ENCODE results near the gene ACAP3.
"Not testable (repeated sequence)": the region's sequence is repeated elsewhere in the genome, so short reads cannot be mapped to it uniquely, and the experiment has no call there.

The ACAP3 gene

GRCh38 chr1:1260843-1261560, 46.7 kb downstream of the ACAP3 start:
- DNase-seq: no peak

- no peak for DNase-seq
Measured at GRCh38 chr1:1259951-1260600, 47.7 kb downstream of the ACAP3 start.

- DNase-seq: no peak
Measured at GRCh38 chr1:1259540-1259939, 48.2 kb downstream of the ACAP3 start.

- no peak for DNase-seq
Measured at GRCh38 chr1:1259119-1259488, 48.6 kb downstream of the ACAP3 start.

- no peak for DNase-seq
Measured at GRCh38 chr1:1256956-1257871, 50.5 kb downstream of the ACAP3 start.

GRCh38 chr1:1255611-1256010, 52.1 kb downstream of the ACAP3 start:
- no peak for DNase-seq

- DNase-seq: no peak
Measured at GRCh38 chr1:1255078-1255477, 52.7 kb downstream of the ACAP3 start.

- DNase-seq: no peak
Measured at GRCh38 chr1:1254667-1254998, 53.1 kb downstream of the ACAP3 start.

- DNase-seq: no peak
Measured at GRCh38 chr1:1253972-1254666, 53.6 kb downstream of the ACAP3 start.

GRCh38 chr1:1253314-1253713, 54.4 kb downstream of the ACAP3 start:
- no peak for DNase-seq

GRCh38 chr1:1250786-1251284, 56.9 kb downstream of the ACAP3 start:
- DNase-seq: peak; percentile 65

- not testable (repeated sequence) for DNase-seq
Measured at GRCh38 chr1:1248009-1248913, 59.5 kb downstream of the ACAP3 start.

GRCh38 chr1:1247341-1247913, 60.3 kb downstream of the ACAP3 start:
- DNase-seq: no peak

GRCh38 chr1:1246577-1247340, 61.0 kb downstream of the ACAP3 start, which contains the start of gene C1QTNF12:
Gene C1QTNF12 (minus strand): TSS chr1:1246722. CDS start chr1:1246690, 32 bp downstream.
- no peak for DNase-seq

GRCh38 chr1:1245817-1246576, 61.7 kb downstream of the ACAP3 start:
- DNase-seq: no peak

- no peak for DNase-seq
Measured at GRCh38 chr1:1245178-1245816, 62.4 kb downstream of the ACAP3 start.

- no peak for DNase-seq
Measured at GRCh38 chr1:1244192-1244811, 63.4 kb downstream of the ACAP3 start.

GRCh38 chr1:1243807-1244191, 63.9 kb downstream of the ACAP3 start:
- DNase-seq: no peak

GRCh38 chr1:1243266-1243660, 64.5 kb downstream of the ACAP3 start:
- no peak for DNase-seq

Data from CD4-positive, alpha-beta T cell treated with Interleukin-10 for 1 hour (primary cell).